DND-41 (cell line): Measurements from ENCODE around the gene OXCT1.

Experiments
- ATAC-seq: fragments of 200-7000 bp; cut with Tn5 transposase; 3 replicates; pipeline ENCODE4 v1.9.1; 2021; ENCODE audit warnings: low read depth; ENCODE audit not compliant: insufficient read depth
- DNase-seq: peaks from one replicate; pipeline ENCODE4 v3.0.0-alpha.2; 2020
- H2AFZ ChIP-seq: 2 replicates; pipeline ENCODE4 v1.6.0; 2012; ENCODE audit warnings: low read depth, low read length
- H3K27ac ChIP-seq: 2 replicates; pipeline ENCODE4 v1.5.1; 2012; ENCODE audit warnings: low read length, inconsistent platforms
- H3K27me3 ChIP-seq: fragments of 200-600 bp; sonication (generic); 2 replicates; pipeline ENCODE4 v1.6.0; 2012; ENCODE audit warnings: low read length, mild to moderate bottlenecking, inconsistent platforms; ENCODE audit not compliant: insufficient read depth, poor library complexity
- H3K36me3 ChIP-seq: 2 replicates; pipeline ENCODE4 v1.5.1; 2012; ENCODE audit warnings: low read length, inconsistent platforms; ENCODE audit not compliant: insufficient read depth
- H3K4me1 ChIP-seq: 2 replicates; pipeline ENCODE4 v1.5.1; 2012; ENCODE audit warnings: mild to moderate bottlenecking, low read length; ENCODE audit not compliant: insufficient read depth
- H3K4me2 ChIP-seq: 2 replicates; pipeline ENCODE4 v1.6.0; 2012; ENCODE audit warnings: mild to moderate bottlenecking, moderate library complexity, low read length, inconsistent platforms; ENCODE audit not compliant: insufficient read depth
- H3K4me3 ChIP-seq, 2 experiments: fragments of 200-600 bp in 1 of 2; shearing (Covaris generic) in 1 of 2; 2 replicates each; pipeline ENCODE4 v1.5.1; 2012 to 2016; ENCODE audit warnings: inconsistent platforms in 2 of 2, low read length in 2 of 2, mild to moderate bottlenecking in 2 of 2, low read depth in 1 of 2, moderate library complexity in 1 of 2
- H3K79me2 ChIP-seq: 2 replicates; pipeline ENCODE4 v1.6.0; 2012; ENCODE audit warnings: low read length, inconsistent platforms; ENCODE audit not compliant: insufficient read depth
- H3K9ac ChIP-seq: 2 replicates; pipeline ENCODE4 v1.6.0; 2012; ENCODE audit warnings: low read depth, mild to moderate bottlenecking, inconsistent platforms, low read length, moderate library complexity
- H3K9me3 ChIP-seq: 2 replicates; pipeline ENCODE4 v1.5.1; 2012; ENCODE audit warnings: low read length, moderate library complexity, mild to moderate bottlenecking, inconsistent platforms; ENCODE audit not compliant: insufficient read depth, severe bottlenecking
- H4K20me1 ChIP-seq: 2 replicates; pipeline ENCODE4 v1.6.0; 2012; ENCODE audit warnings: low read length; ENCODE audit not compliant: insufficient read depth
- CTCF ChIP-seq: IDR thresholded peaks from 2 replicates; pipeline ENCODE4 v1.5.1; 2012; ENCODE audit warnings: borderline replicate concordance, low read length, moderate library complexity, mild to moderate bottlenecking; ENCODE audit not compliant: poor library complexity, severe bottlenecking; ENCODE audit errors: extremely low read depth
- EZH2 ChIP-seq: IDR thresholded peaks from 3 replicates; pipeline ENCODE4 v1.6.1; 2012; ENCODE audit warnings: borderline replicate concordance, low read depth, mild to moderate bottlenecking, moderate library complexity, low read length, inconsistent platforms; ENCODE audit not compliant: severe bottlenecking

The OXCT1 gene

GRCh38 chr5:41686767-41687166, 183.5 kb downstream of the OXCT1 start:
- H3K9me3 ChIP-seq: no peaks in the 10 kb centered on the region
- no peaks in the 10 kb centered on the region for H3K36me3 ChIP-seq
- H4K20me1 ChIP-seq: no peaks in the 10 kb centered on the region
- H3K27ac ChIP-seq: no peak overlapping the region
- H3K4me3 ChIP-seq: no peak overlapping the region
- no peak overlapping the region for H3K4me2 ChIP-seq
- no peak overlapping the region for H2AFZ ChIP-seq
- no peaks in the 10 kb centered on the region for H3K4me1 ChIP-seq
- ATAC-seq (no peak), DNase-seq (no peak)
- TF ChIP-seq EZH2: no peak
- TF ChIP-seq CTCF: no peak
- peaks cover 6% of the 10 kb centered on the region for H3K27me3 ChIP-seq
- H3K9ac ChIP-seq: no peak overlapping the region
- no peaks in the 10 kb centered on the region for H3K79me2 ChIP-seq

GRCh38 chr5:41686191-41686590, 184.0 kb downstream of the OXCT1 start:
- Histone ChIP-seq H2AFZ (no peak overlapping the region), H4K20me1 (no peaks in the 10 kb centered on the region), H3K36me3 (no peaks in the 10 kb centered on the region), H3K4me2 (no peak overlapping the region), H3K27me3 (peaks cover 6% of the 10 kb centered on the region), H3K4me1 (no peaks in the 10 kb centered on the region), H3K27ac (no peak overlapping the region), H3K79me2 (no peaks in the 10 kb centered on the region), H3K4me3 (no peak overlapping the region), H3K9ac (no peak overlapping the region), H3K9me3 (no peaks in the 10 kb centered on the region)
- no peak for ATAC-seq
- no peak for DNase-seq
- TF ChIP-seq CTCF (no peak), EZH2 (no peak)

- Histone ChIP-seq H4K20me1 (no peaks in the 10 kb centered on the region), H3K9ac (no peak overlapping the region), H3K4me3 (no peak overlapping the region), H3K9me3 (no peaks in the 10 kb centered on the region), H3K36me3 (no peaks in the 10 kb centered on the region), H3K4me2 (no peak overlapping the region), H3K27ac (no peak overlapping the region), H2AFZ (no peak overlapping the region), H3K27me3 (peaks cover 6% of the 10 kb centered on the region), H3K4me1 (no peaks in the 10 kb centered on the region), H3K79me2 (no peaks in the 10 kb centered on the region)
- DNase-seq: no peak
- no peak for ATAC-seq
- TF ChIP-seq EZH2 (no peak), CTCF (no peak)
Observed at GRCh38 chr5:41683181-41683580, 187.0 kb downstream of the OXCT1 start.

GRCh38 chr5:41682641-41683040, 187.6 kb downstream of the OXCT1 start:
- no peaks in the 10 kb centered on the region for H3K79me2 ChIP-seq
- no peak for ATAC-seq
- H3K36me3 ChIP-seq: no peaks in the 10 kb centered on the region
- peaks cover 6% of the 10 kb centered on the region for H3K27me3 ChIP-seq
- no peak overlapping the region for H3K9ac ChIP-seq
- H3K9me3 ChIP-seq: no peaks in the 10 kb centered on the region
- no peak overlapping the region for H3K27ac ChIP-seq
- H3K4me2 ChIP-seq: no peak overlapping the region
- no peak for DNase-seq
- H3K4me3 ChIP-seq: no peak overlapping the region
- no peaks in the 10 kb centered on the region for H3K4me1 ChIP-seq
- no peak overlapping the region for H2AFZ ChIP-seq
- no peaks in the 10 kb centered on the region for H4K20me1 ChIP-seq
- TF ChIP-seq EZH2 (no peak), CTCF (no peak)
